HG02973 (cell line): Measurements from ENCODE around the gene KCNG1.
"Not testable (repeated sequence)": the region's sequence is repeated elsewhere in the genome, so short reads cannot be mapped to it uniquely, and the experiment has no call there.

Source experiments
- ATAC-seq: cut with Tn5 transposase; IDR thresholded peaks from one replicate; pipeline ENCODE4 v1.9.1; 2021; ENCODE audit warnings: moderate library complexity; ENCODE audit not compliant: unreplicated experiment

Gene KCNG1, protein sequence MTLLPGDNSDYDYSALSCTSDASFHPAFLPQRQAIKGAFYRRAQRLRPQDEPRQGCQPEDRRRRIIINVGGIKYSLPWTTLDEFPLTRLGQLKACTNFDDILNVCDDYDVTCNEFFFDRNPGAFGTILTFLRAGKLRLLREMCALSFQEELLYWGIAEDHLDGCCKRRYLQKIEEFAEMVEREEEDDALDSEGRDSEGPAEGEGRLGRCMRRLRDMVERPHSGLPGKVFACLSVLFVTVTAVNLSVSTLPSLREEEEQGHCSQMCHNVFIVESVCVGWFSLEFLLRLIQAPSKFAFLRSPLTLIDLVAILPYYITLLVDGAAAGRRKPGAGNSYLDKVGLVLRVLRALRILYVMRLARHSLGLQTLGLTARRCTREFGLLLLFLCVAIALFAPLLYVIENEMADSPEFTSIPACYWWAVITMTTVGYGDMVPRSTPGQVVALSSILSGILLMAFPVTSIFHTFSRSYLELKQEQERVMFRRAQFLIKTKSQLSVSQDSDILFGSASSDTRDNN

GRCh38 chr20:51022803-51023616 lies at the start of gene KCNG1:
Gene KCNG1, minus strand, starts transcription at chr20:51023107. Its CDS starts 12,769 bp downstream, at chr20:51010338.
- ATAC-seq: no peak

- ATAC-seq: no peak
Observed at GRCh38 chr20:51070621-51071020, 47.7 kb upstream of the KCNG1 start.

- no peak for ATAC-seq
Observed at GRCh38 chr20:51067792-51068191, 44.9 kb upstream of the KCNG1 start.

- no peak for ATAC-seq
Observed at GRCh38 chr20:51065615-51066014, 42.7 kb upstream of the KCNG1 start.

GRCh38 chr20:51064137-51064536 lies 41.2 kb upstream of the KCNG1 start:
- no peak for ATAC-seq

DNA sequence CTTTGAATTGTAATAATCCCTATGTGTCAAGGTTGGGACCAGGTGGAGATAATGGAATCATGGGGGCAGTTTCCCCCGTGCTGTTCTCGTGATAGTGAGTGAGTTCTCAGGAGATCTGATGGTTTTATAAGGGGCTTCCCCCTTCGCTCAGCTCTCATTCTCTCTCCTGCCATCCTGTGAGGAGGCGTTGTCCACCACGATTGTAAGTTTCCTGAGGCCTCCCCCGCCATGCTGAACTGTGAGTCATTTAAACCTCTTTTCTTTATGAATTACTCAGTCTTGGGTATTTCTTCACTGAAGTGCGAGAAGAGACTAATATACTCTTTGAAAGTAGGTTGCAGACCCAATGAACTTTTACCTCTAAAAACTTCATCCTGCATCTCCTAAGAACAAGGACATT lies 39.2 kb upstream of the KCNG1 start:
- ATAC-seq: no peak

GRCh38 chr20:51061418-51062045 lies 38.6 kb upstream of the KCNG1 start:
- ATAC-seq: no peak

- ATAC-seq: no peak
Observed at GRCh38 chr20:51060301-51060700, 37.4 kb upstream of the KCNG1 start.

GRCh38 chr20:51059862-51060261 lies 37.0 kb upstream of the KCNG1 start:
- no peak for ATAC-seq

- no peak for ATAC-seq
Observed at GRCh38 chr20:51058017-51058416, 35.1 kb upstream of the KCNG1 start.

- no peak for ATAC-seq
Observed at GRCh38 chr20:51054233-51054632, 31.3 kb upstream of the KCNG1 start.

- ATAC-seq: no peak
Observed at GRCh38 chr20:51050531-51051075, 27.7 kb upstream of the KCNG1 start.

DNA sequence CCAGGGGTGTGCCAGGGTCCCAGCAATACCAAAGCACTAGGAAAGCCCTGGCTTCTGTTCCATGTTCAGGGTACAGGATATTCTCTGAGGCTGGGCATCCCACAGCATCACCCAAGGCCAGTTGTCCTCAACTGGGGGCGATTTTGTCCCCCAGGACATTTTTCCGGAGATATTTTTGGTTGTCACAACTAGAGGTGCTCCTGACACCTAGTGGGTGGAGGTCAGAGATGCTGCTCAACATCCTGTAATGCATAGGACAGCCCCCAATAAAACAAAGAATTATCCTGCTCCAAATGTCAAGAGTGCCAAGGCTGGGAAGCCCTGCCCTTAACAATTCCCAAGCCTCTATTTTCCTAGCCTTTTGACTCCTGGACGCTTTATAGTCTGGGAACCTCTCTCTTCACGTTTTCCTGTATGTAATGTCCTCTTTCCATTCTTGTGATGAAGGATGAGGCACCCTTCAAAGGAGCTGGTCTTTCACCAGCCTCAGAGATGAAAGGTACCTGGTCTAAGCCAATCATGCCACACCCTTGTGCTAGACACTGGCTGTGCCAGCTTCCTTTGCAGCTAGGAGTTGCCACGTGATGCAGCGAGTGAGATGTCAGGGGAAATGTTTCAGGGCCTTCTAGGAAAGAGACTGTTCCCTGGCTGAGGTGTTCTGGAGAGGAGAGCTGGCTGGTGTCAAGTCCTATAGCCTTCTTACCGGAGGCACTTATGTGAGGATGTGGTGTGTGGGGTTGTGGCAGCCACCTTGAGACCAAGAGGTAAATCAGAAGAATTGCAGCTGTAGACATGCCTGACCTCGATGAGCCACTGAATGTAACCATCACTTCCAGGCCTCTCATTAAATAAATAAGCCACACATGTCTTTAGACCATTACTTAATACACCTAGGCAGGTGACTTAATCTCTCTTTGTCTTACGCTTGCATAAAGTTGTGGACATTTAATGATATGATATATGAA lies 23.4 kb upstream of the KCNG1 start:
- ATAC-seq: no peak

- not testable (repeated sequence) for ATAC-seq
Observed at GRCh38 chr20:51045492-51045891, 22.6 kb upstream of the KCNG1 start.

- ATAC-seq: no peak
Observed at GRCh38 chr20:51044796-51045195, 21.9 kb upstream of the KCNG1 start.

GRCh38 chr20:51043811-51044210 lies 20.9 kb upstream of the KCNG1 start:
- no peak for ATAC-seq

GRCh38 chr20:51042657-51043247 lies 19.8 kb upstream of the KCNG1 start:
- ATAC-seq: no peak

DNA sequence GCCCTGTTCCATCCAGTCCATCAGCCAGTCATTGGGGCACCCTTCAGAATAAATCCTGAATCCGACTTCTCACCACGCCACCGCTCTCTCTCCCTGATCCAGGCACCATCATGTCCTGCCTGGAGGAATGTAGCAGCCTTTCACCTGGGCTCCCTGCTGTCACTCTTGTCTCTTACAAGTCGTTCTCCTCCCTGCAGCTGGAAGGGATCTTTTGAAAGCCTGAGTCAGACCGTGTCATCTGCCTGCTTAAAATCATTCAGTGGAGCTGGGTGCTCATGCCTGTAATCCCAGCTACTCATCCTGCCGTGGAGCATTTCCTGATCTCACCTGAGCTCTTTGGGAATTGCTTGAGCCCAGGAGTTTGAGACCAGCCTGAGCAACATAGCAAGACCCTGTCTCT lies 19.2 kb upstream of the KCNG1 start:
- no peak for ATAC-seq

DNA sequence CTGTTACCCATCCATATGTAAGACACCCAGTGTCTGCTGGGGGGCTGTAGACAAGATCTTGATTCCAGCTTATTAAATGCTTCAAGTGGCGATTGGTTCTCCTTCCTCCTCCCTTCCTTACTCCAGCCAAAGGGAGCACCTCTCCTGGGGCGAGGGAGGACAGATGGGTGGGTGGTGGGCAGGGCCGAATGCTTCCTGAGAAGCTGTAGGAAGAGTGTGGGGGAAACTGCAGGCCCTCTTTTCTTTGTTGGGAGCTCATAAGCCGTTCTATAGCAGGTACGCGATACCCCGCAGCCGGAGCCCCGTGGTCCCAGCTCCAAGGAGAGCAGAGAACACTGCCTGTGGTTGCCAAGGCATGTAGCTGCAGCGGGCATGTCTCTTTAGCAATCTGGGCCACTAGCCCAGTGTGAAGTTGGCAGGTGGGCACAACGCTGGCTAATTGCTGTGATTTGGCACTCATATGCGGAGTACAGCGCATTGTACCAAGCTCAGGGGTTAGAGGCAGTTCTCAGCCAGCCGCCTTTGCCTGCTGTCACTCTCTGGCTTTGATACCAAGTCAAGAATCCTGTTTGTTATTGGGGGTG lies 14.7 kb upstream of the KCNG1 start:
- ATAC-seq: no peak
